ENCODE measurements around the gene PER1. TPM values are rescaled to one million over a fixed set of nuclear protein-coding genes. Genes with fewer than 3 reads are reported as not detected.
A peak's percentile ranks its signal among the peaks of the same experiment; 100 is the strongest.

Gene PER1
- total RNA-seq, 5 donors from 2014 or later (not counting 1 experiment from before 2014, with no cell fraction given) = 62.6 to 1,675 (median 82.4) TPM

DNA sequence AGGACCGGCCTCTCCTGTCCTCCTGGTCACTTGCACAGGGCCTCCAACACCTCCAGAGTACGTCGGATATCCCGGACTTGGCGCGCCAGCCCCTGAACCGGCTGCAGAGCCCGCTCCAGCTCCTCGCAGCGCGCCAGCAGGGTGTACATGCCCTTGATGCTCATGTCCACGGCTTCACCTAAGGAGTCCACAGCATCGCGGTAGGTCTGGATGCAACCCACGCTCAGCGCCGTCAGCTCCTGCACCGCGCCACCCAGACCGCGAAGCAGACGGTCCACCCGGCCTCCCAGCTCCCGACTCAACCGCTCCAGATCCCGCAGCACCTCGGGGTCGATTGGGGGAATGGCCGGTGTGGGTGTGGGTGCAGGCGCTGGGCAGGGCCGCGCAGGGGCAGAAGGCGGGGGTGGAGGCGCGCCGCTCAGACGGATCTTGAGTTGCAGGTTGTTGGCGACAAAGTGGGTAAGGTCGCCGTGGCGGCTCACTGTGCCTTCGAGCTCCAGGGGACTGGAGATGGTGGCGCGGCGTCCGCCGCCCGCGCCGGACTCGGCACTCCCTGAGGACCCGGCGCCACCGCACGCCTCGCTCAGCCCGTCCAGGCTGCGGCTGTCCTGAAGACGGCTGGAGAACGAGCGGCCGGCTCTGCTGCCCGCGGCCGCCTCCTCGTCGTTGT is 37.0 kb upstream of the PER1 start:
- ATAC-seq (replicated peaks in 1 of 4) (peak in 1 of 4 experiments; percentile 0), DNase-seq (peak in 10 of 35 experiments; percentile 18 to 61 (median 31))
- peak overlapping the region; percentile 89 for H3K27ac ChIP-seq (ENCODE audit: low read length)
- H3K4me1 ChIP-seq (ENCODE audit: control insufficient read depth in 1 of 2, extremely low read depth in 1 of 2, insufficient read depth in 2 of 2, low read length in 2 of 2) = peaks cover 28 to 72% of the 10 kb centered on the region in 2 experiments
- Mint-ChIP-seq H3K27me3 (no peaks in the 10 kb centered on the region), H3K4me1 (peaks cover under 1 to 16% (median 14%) of the 10 kb centered on the region in 3 donors), H3K27ac (peak overlapping the region in 1 of 2 donors; percentile 91), H3K9me3 (no peaks in the 10 kb centered on the region), H3K36me3 (no peaks in the 10 kb centered on the region), H3K4me3 (no peak overlapping the region)
- no peaks in the 10 kb centered on the region for H3K27me3 ChIP-seq (replicated peaks in 1 of 2; ENCODE audit: control insufficient read depth in 2 of 2, extremely low read depth in 1 of 2, insufficient read depth in 2 of 2, low read length in 1 of 2)
- H3K9me3 ChIP-seq = no peaks in the 10 kb centered on the region
- H3K4me3 ChIP-seq (ENCODE audit: control insufficient read depth in 1 of 2, extremely low read depth in 1 of 2, low read length in 1 of 2) = peak overlapping the region; percentile 74 to 77
- ChIA-PET CTCF (interaction anchor here in 1 of 2 donors (2.3 to 3.8 kb wide), 2 partner anchors 32 to 70 kb away, joined by 12 to 23 read pairs; partner anchors contain the start of gene ALOXE3), POLR2A (interaction anchor here (1.1 to 3.4 kb wide), 6 partner anchors 16 to 60 kb away, joined by 3 to 18 read pairs (median 7); partner anchors contain the start of genes AURKB (in 1 of the 2) and PFAS (in 1 of the 2))
- no peaks in the 10 kb centered on the region for H3K36me3 ChIP-seq (ENCODE audit: control insufficient read depth in 2 of 2, extremely low read depth in 1 of 2, insufficient read depth in 1 of 2, low read length in 1 of 2)
- WGBS (ENCODE audit: insufficient coverage) = 6% methylated on average over 62 of the region's 67 CpGs

DNA sequence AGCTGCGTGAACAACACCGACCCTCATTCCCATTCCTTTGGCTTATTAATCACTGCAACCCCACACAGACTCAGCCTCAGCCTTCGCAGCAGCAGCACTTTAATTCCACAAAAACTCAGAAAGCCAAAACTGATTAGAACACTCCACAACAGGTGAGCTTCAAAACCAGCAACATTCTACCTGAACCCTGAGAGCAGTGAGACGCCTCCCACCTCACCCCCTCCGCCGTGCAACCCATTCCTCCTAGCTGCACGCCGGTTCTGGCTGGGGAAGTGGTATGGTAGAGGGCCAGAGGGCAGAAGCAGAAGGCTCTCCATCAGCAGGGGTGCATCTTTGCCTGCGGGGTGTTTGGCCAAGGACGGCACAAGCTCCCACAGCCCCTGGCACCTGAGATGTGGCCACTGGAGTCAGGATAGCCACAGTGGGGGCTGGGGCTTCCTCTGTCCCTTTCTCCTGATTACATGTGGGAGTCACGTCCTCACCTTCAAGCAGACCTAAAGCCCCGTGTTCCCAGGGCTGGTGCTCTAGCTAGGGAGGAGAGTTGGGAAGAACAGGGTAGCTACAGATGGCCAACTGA is 36.1 kb upstream of the PER1 start:
- DNase-seq = peak in 9 of 35 experiments; percentile 13 to 48 (median 34)
- POLR2A ChIA-PET = interaction anchor here (0.5 to 3.4 kb wide), 11 partner anchors 15 to 882 kb away, joined by 3 to 18 read pairs (median 5); partner anchors contain the start of genes AURKB (in 1 of the 2) and SLC25A35 (in 1 of the 2)

DNA sequence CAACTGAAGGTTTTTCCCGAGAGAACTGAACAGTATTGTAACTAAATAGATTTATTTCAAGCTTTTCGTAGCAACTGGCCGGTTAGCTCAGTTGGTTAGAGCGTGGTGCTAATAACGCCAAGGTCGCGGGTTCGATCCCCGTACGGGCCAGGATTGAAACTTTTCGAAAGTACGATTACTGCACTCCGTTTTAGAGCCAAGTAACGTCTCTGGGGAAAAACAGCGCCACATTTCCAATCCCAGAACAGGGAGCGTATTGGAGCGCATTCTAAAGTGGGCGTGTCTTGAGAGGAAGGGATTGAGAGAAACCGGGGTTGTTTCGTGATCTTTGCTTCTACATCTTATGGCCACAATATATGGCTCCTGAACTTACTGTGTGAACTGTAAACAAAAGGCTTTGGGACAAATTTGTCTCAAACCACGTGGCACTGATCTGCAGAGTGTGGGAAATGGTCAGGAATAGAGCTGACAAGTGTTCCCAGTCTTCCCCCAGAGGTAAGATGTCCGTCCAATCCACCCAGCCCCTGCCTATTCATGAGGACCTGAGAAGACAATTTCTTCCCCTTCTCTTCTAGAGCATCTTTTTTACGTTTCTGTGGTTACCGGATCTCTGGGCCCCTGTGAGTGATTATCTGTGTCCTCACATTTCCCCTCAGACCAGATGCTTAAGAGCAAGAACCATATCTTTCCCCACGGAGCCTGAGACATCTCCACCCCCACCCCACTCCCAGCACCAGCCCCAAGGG is 35.5 kb upstream of the PER1 start:
- H3K4me3 Mint-ChIP-seq = no peak overlapping the region
- CTCF ChIA-PET = interaction anchor here in 1 of 2 donors (0.6 to 3.8 kb wide), 9 partner anchors 15 to 1176 kb away, joined by 3 to 23 read pairs (median 5); partner anchors contain the start of gene ALOXE3
- peak; percentile 3 to 26 (median 9) for ATAC-seq (replicated peaks in 1 of 4)
- H3K4me3 ChIP-seq (ENCODE audit: control insufficient read depth in 1 of 2, extremely low read depth in 1 of 2, low read length in 1 of 2) = peak overlapping the region; percentile 74 to 94
- H3K27me3 ChIP-seq (replicated peaks in 1 of 2; ENCODE audit: control insufficient read depth in 2 of 2, extremely low read depth in 1 of 2, insufficient read depth in 2 of 2, low read length in 1 of 2) = no peaks in the 10 kb centered on the region
- peaks cover 28 to 67% of the 10 kb centered on the region in 2 experiments for H3K4me1 ChIP-seq (ENCODE audit: control insufficient read depth in 1 of 2, extremely low read depth in 1 of 2, insufficient read depth in 2 of 2, low read length in 2 of 2)
- no peaks in the 10 kb centered on the region for H3K36me3 ChIP-seq (ENCODE audit: control insufficient read depth in 2 of 2, extremely low read depth in 1 of 2, insufficient read depth in 1 of 2, low read length in 1 of 2)
- H3K27me3 Mint-ChIP-seq = no peaks in the 10 kb centered on the region
- peaks cover 7 to 20% (median 15%) of the 10 kb centered on the region in 3 donors for H3K4me1 Mint-ChIP-seq
- H3K27ac Mint-ChIP-seq = no peak overlapping the region
- H3K27ac ChIP-seq (ENCODE audit: low read length) = peak overlapping the region; percentile 77
- no peaks in the 10 kb centered on the region for H3K9me3 Mint-ChIP-seq
- DNase-seq = peak; percentile 55 to 90 (median 78)
- no peaks in the 10 kb centered on the region for H3K9me3 ChIP-seq
- POLR2A ChIA-PET = interaction anchor here (0.6 to 3.4 kb wide), 11 partner anchors 14 to 882 kb away, joined by 3 to 18 read pairs (median 5); partner anchors contain the start of gene AURKB (in 1 of the 2)
- 0% methylated on average over 15 of the region's 25 CpGs for WGBS (ENCODE audit: insufficient coverage)
- H3K36me3 Mint-ChIP-seq = no peaks in the 10 kb centered on the region

More for the DNA sequence above, 36.1 kb upstream of the PER1 start:
- H3K9me3 ChIP-seq = no peaks in the 10 kb centered on the region
- Mint-ChIP-seq H3K4me3 (no peak overlapping the region), H3K4me1 (peaks cover 7 to 20% (median 15%) of the 10 kb centered on the region in 3 donors), H3K9me3 (no peaks in the 10 kb centered on the region), H3K27me3 (no peaks in the 10 kb centered on the region), H3K27ac (no peak overlapping the region), H3K36me3 (no peaks in the 10 kb centered on the region)
- H3K27me3 ChIP-seq (replicated peaks in 1 of 2; ENCODE audit: control insufficient read depth in 2 of 2, extremely low read depth in 1 of 2, insufficient read depth in 2 of 2, low read length in 1 of 2) = no peaks in the 10 kb centered on the region
- WGBS (ENCODE audit: insufficient coverage) = 36% methylated on average over 7 of the region's 12 CpGs
- peak overlapping the region; percentile 74 to 77 for H3K4me3 ChIP-seq (ENCODE audit: control insufficient read depth in 1 of 2, extremely low read depth in 1 of 2, low read length in 1 of 2)
- ATAC-seq (replicated peaks in 1 of 4) = no peak
- peak overlapping the region; percentile 77 for H3K27ac ChIP-seq (ENCODE audit: low read length)
- H3K36me3 ChIP-seq (ENCODE audit: control insufficient read depth in 2 of 2, extremely low read depth in 1 of 2, insufficient read depth in 1 of 2, low read length in 1 of 2) = no peaks in the 10 kb centered on the region
- CTCF ChIA-PET = interaction anchor here (0.6 to 3.8 kb wide), 8 partner anchors 15 to 1177 kb away, joined by 3 to 23 read pairs (median 6); partner anchors contain the start of gene ALOXE3 (in 1 of the 2)
- peaks cover 28 to 72% of the 10 kb centered on the region in 2 experiments for H3K4me1 ChIP-seq (ENCODE audit: control insufficient read depth in 1 of 2, extremely low read depth in 1 of 2, insufficient read depth in 2 of 2, low read length in 2 of 2)

DNA sequence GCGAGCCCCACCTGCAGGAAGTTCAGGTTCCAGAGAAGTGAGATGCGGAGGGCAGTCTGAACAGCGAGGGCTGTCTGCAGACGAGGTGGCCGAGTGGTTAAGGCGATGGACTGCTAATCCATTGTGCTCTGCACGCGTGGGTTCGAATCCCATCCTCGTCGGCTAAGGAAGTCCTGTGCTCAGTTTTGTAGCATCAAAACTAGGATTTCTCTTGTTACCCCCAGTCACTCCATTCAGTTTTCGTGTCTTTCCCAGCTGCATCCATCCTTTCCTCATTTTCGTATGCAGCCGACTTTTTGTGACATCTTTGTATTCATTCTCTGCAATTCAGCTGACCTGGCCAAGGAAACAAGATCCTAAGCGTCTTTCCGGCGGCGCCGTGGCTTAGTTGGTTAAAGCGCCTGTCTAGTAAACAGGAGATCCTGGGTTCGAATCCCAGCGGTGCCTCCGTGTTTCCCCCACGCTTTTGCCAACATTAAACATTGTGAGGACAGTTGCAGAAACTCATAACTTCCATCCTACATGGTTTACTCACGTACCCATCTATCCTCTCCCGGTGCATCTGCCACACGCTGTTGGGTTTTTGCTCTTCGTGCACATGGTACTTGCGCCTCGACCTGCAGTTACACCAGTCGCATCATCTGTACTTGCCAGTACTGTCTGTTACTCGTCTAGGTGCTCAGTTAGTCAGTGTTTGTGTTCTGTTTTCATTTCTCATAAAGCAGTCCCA is 34.7 kb upstream of the PER1 start:
- CTCF ChIA-PET = interaction anchor here in 1 of 2 donors (0.8 to 3.8 kb wide), 8 partner anchors 14 to 67 kb away, joined by 3 to 23 read pairs (median 6); partner anchors contain the start of gene ALOXE3
- H3K4me3 ChIP-seq (ENCODE audit: control insufficient read depth in 1 of 2, extremely low read depth in 1 of 2, low read length in 1 of 2) = peak overlapping the region; percentile 74 to 94

DNA sequence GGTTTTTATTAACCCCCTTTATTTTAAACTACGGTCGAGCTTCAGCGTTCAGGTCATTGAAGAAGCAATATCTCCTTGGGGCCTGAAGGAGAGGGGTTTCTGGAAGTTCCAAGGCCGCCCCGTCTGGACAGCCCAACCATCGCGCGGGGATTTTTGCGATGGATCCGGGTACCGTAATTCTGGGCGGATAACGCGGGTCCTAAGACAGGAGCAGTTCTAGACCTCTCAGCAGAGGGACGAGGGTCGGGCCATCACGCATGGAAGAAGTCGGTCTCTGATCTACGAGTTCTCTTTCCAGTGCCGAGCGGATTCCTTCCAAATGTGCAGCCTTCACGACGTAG is 34.2 kb upstream of the PER1 start:
- Mint-ChIP-seq H3K4me1 (peaks cover 7 to 22% (median 18%) of the 10 kb centered on the region in 3 donors), H3K9me3 (no peaks in the 10 kb centered on the region), H3K4me3 (no peak overlapping the region), H3K27me3 (no peaks in the 10 kb centered on the region), H3K36me3 (no peaks in the 10 kb centered on the region), H3K27ac (no peak overlapping the region)
- H3K4me3 ChIP-seq (ENCODE audit: control insufficient read depth in 1 of 2, extremely low read depth in 1 of 2, low read length in 1 of 2) = peak overlapping the region; percentile 74 to 94
- CTCF ChIA-PET = interaction anchor here in 1 of 2 donors (0.8 to 3.8 kb wide), 4 partner anchors 28 to 67 kb away, joined by 4 to 23 read pairs (median 5); partner anchors contain the start of gene ALOXE3
- no peaks in the 10 kb centered on the region for H3K27me3 ChIP-seq (replicated peaks in 1 of 2; ENCODE audit: control insufficient read depth in 2 of 2, extremely low read depth in 1 of 2, insufficient read depth in 2 of 2, low read length in 1 of 2)
- H3K9me3 ChIP-seq = no peaks in the 10 kb centered on the region
- H3K4me1 ChIP-seq (ENCODE audit: control insufficient read depth in 1 of 2, extremely low read depth in 1 of 2, insufficient read depth in 2 of 2, low read length in 2 of 2) = peaks cover 19 to 54% of the 10 kb centered on the region in 2 experiments
- DNase-seq (no peak), ATAC-seq (replicated peaks in 1 of 4) (peak in 1 of 4 experiments; percentile 1)
- WGBS (ENCODE audit: insufficient coverage) = under 1% methylated on average over 21 of the region's 23 CpGs
- H3K36me3 ChIP-seq (ENCODE audit: control insufficient read depth in 2 of 2, extremely low read depth in 1 of 2, insufficient read depth in 1 of 2, low read length in 1 of 2) = no peaks in the 10 kb centered on the region
- H3K27ac ChIP-seq (ENCODE audit: low read length) = peak overlapping the region; percentile 77
- POLR2A ChIA-PET = interaction anchor here (0.6 to 3.4 kb wide), 5 partner anchors 13 to 67 kb away, joined by 3 to 18 read pairs (median 6); partner anchors contain the start of gene CTC1 (in 1 of the 2)

More for the DNA sequence above, 34.7 kb upstream of the PER1 start:
- DNase-seq (peak; percentile 79 to 93 (median 86)), ATAC-seq (replicated peaks in 1 of 4) (peak; percentile 36 to 52 (median 48))
- peak overlapping the region; percentile 77 for H3K27ac ChIP-seq (ENCODE audit: low read length)
- Mint-ChIP-seq H3K27me3 (no peaks in the 10 kb centered on the region), H3K4me3 (no peak overlapping the region), H3K36me3 (no peaks in the 10 kb centered on the region), H3K4me1 (peaks cover 7 to 21% (median 17%) of the 10 kb centered on the region in 3 donors), H3K9me3 (no peaks in the 10 kb centered on the region), H3K27ac (no peak overlapping the region)
- no peaks in the 10 kb centered on the region for H3K36me3 ChIP-seq (ENCODE audit: control insufficient read depth in 2 of 2, extremely low read depth in 1 of 2, insufficient read depth in 1 of 2, low read length in 1 of 2)
- POLR2A ChIA-PET = interaction anchor here (0.7 to 3.4 kb wide), 4 partner anchors 14 to 34 kb away, joined by 3 to 18 read pairs (median 10); no protein-coding TSS in a partner anchor
- peaks cover 21 to 59% of the 10 kb centered on the region in 2 experiments for H3K4me1 ChIP-seq (ENCODE audit: control insufficient read depth in 1 of 2, extremely low read depth in 1 of 2, insufficient read depth in 2 of 2, low read length in 2 of 2)
- WGBS (ENCODE audit: insufficient coverage) = 1% methylated on average over 26 of the region's 32 CpGs
- no peaks in the 10 kb centered on the region for H3K9me3 ChIP-seq
- H3K27me3 ChIP-seq (replicated peaks in 1 of 2; ENCODE audit: control insufficient read depth in 2 of 2, extremely low read depth in 1 of 2, insufficient read depth in 2 of 2, low read length in 1 of 2) = no peaks in the 10 kb centered on the region

Data from T-cell (primary cell).